Measurements from ENCODE around the gene NR4A1. TPM values are rescaled to one million over a fixed set of nuclear protein-coding genes. Genes with fewer than 3 reads are reported as not detected.

The NR4A1 gene
- total and polyA plus RNA-seq, 2 of the 13 experiments (the other 11 are each of a cell fraction or from before 2014, with no cell fraction given) = 5.7 to 15.2 TPM

- TF ChIP-seq ZBTB40 (IDR thresholded peaks at IDR 0.05) (no peak), ZBTB40 (CRISPR knock-in tag; IDR thresholded peaks at IDR 0.05) (no peak), POLR2AphosphoS2 (IDR thresholded peaks at IDR 0.05; ENCODE audit: low read depth, low read length) (no peak), ZNF652 (CRISPR knock-in tag; IDR thresholded peaks at IDR 0.05; ENCODE audit: borderline replicate concordance, low read depth) (no peak), ZNF367 (CRISPR knock-in tag; IDR thresholded peaks at IDR 0.05; ENCODE audit: borderline replicate concordance) (no peak), ZFP36L2 (CRISPR knock-in tag; IDR thresholded peaks at IDR 0.05) (no peak), NR2F1 (CRISPR knock-in tag; IDR thresholded peaks at IDR 0.05) (no peak; a peak in 1 of 4 replicates), MNT (IDR thresholded peaks at IDR 0.05) (no peak), HMG20B (CRISPR knock-in tag; conservative IDR thresholded peaks at IDR 0.05) (no peak), NFE2L2 (IDR thresholded peaks at IDR 0.05; ENCODE audit: low read length) (no peak), ZBTB20 (CRISPR knock-in tag; IDR thresholded peaks at IDR 0.05; ENCODE audit: borderline replicate concordance, low read depth) (no peak; the same call in 1 of the 2 replicates), MLXIP (CRISPR knock-in tag; IDR thresholded peaks at IDR 0.05; ENCODE audit: borderline replicate concordance) (no peak), TBP (CRISPR knock-in tag; IDR thresholded peaks at IDR 0.05) (no peak), ZNF776 (CRISPR knock-in tag; IDR thresholded peaks at IDR 0.05) (no peak)
- TF ChIP-seq, protein P1, sequence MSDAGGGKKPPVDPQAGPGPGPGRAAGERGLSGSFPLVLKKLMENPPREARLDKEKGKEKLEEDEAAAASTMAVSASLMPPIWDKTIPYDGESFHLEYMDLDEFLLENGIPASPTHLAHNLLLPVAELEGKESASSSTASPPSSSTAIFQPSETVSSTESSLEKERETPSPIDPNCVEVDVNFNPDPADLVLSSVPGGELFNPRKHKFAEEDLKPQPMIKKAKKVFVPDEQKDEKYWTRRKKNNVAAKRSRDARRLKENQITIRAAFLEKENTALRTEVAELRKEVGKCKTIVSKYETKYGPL (CRISPR knock-in tag; IDR thresholded peaks at IDR 0.05) = no peak
Observed at GRCh38 chr12:52010152-52010622, 41.1 kb upstream of the NR4A1 start (continued).

Measured in HepG2 (cell line).